HepG2 (cell line): Measurements from ENCODE around the gene CD4. TPM values are rescaled to one million over a fixed set of nuclear protein-coding genes. Genes with fewer than 3 reads are reported as not detected.
A peak's percentile ranks its signal among the peaks of the same experiment; 100 is the strongest.

Source experiments
- ARID2 ChIP-seq: sonication (generic); formaldehyde crosslinking; IDR thresholded peaks from 2 replicates; pipeline ENCODE4 v1.8.1; 2022; ENCODE audit warnings: mild to moderate bottlenecking, missing genetic modification reagents, borderline replicate concordance
- ARID5B ChIP-seq: IDR thresholded peaks from 2 replicates; pipeline ENCODE4 v1.4.0; 2020; ENCODE audit warnings: mild to moderate bottlenecking, missing genetic modification reagents
- ATF1 ChIP-seq: IDR thresholded peaks from 2 replicates; pipeline ENCODE4 v1.6.1; 2016; ENCODE audit warnings: mild to moderate bottlenecking, control low read depth
- CBX1 ChIP-seq: IDR thresholded peaks from one replicate; pipeline ENCODE4 v1.6.1; 2016; ENCODE audit warnings: antibody characterized with exemption, low read depth
- CCAR2 ChIP-seq: fragments of 200-400 bp; formaldehyde crosslinking; optimal IDR thresholded peaks from 2 replicates; pipeline ENCODE3; 2018; ENCODE audit warnings: low read depth, mild to moderate bottlenecking, low read length, moderate library complexity
- ELF1 ChIP-seq: sonication (generic); formaldehyde crosslinking; IDR thresholded peaks from 2 replicates; pipeline ENCODE4 v1.4.0; 2020; ENCODE audit warnings: missing genetic modification reagents
- FOXA1 ChIP-seq, 2 experiments: fragments of 450-650 bp in 1 of 2; sonication (generic) in 1 of 2; formaldehyde crosslinking in 1 of 2; IDR thresholded peaks; 2 replicates each; pipeline versions ENCODE4 v1.4.0 to v1.6.1; 2016 to 2020; ENCODE audit warnings: missing genetic modification reagents in 1 of 2
- HNRNPL ChIP-seq: fragments of 200-400 bp; formaldehyde crosslinking; IDR thresholded peaks from 2 replicates; pipeline ENCODE4 v1.6.1; 2017; ENCODE audit warnings: mild to moderate bottlenecking, low read depth, low read length
- MLXIP ChIP-seq: sonication (generic); formaldehyde crosslinking; IDR thresholded peaks from 2 replicates; pipeline ENCODE4 v1.9.0; 2021; ENCODE audit warnings: missing genetic modification reagents, borderline replicate concordance
- NFE2L1 ChIP-seq: sonication (generic); formaldehyde crosslinking; IDR thresholded peaks from 2 replicates; pipeline ENCODE4 v1.4.0; 2020; ENCODE audit warnings: missing genetic modification reagents, mild to moderate bottlenecking, borderline replicate concordance
- NFIB ChIP-seq: sonication (generic); formaldehyde crosslinking; IDR thresholded peaks from 2 replicates; pipeline ENCODE4 v1.9.0; 2021; ENCODE audit warnings: missing genetic modification reagents, mild to moderate bottlenecking, borderline replicate concordance
- NKX3-1 ChIP-seq: sonication (generic); formaldehyde crosslinking; IDR thresholded peaks from 2 replicates; pipeline ENCODE4 v1.5.0; 2020; ENCODE audit warnings: missing genetic modification reagents
- NR2F1 ChIP-seq, 2 experiments: fragments of 450-650 bp in 1 of 2; formaldehyde crosslinking in 1 of 2; IDR thresholded peaks; 2 replicates each; pipeline versions ENCODE4 v1.5.0 to v1.6.1; 2016 to 2020; ENCODE audit warnings: mild to moderate bottlenecking in 1 of 2, missing compliant biosample characterization in 1 of 2, missing genetic modification reagents in 1 of 2, moderate library complexity in 1 of 2
- PAF1 ChIP-seq: IDR thresholded peaks from 2 replicates; pipeline ENCODE4 v1.6.1; 2016; ENCODE audit warnings: missing genetic modification reagents, missing compliant biosample characterization
- RARA ChIP-seq: IDR thresholded peaks from 2 replicates; pipeline ENCODE4 v1.6.1; 2016; ENCODE audit warnings: missing genetic modification reagents, missing compliant biosample characterization
- RFXAP ChIP-seq: sonication (generic); formaldehyde crosslinking; IDR thresholded peaks from 2 replicates; pipeline ENCODE4 v1.4.0; 2020; ENCODE audit warnings: missing genetic modification reagents, borderline replicate concordance
- SIN3B ChIP-seq: fragments of 150-350 bp; IDR thresholded peaks from 2 replicates; pipeline ENCODE4 v1.6.1; 2014; ENCODE audit warnings: low read length
- SKI ChIP-seq: fragments of 450-650 bp; IDR thresholded peaks from one replicate; pipeline ENCODE4 v1.6.1; 2018; ENCODE audit warnings: mild to moderate bottlenecking; ENCODE audit not compliant: partially characterized antibody
- TEAD2 ChIP-seq: sonication (generic); formaldehyde crosslinking; IDR thresholded peaks from 2 replicates; pipeline ENCODE4 v1.9.0; 2021; ENCODE audit warnings: missing genetic modification reagents
- U2AF1 ChIP-seq: fragments of 200-400 bp; formaldehyde crosslinking; optimal IDR thresholded peaks from 2 replicates; pipeline ENCODE3; 2017; ENCODE audit warnings: mild to moderate bottlenecking, low read depth, low read length
- ZNF34 ChIP-seq: sonication (generic); formaldehyde crosslinking; IDR thresholded peaks from 2 replicates; pipeline ENCODE4 v1.4.0; 2020; ENCODE audit warnings: mild to moderate bottlenecking, missing genetic modification reagents, borderline replicate concordance
- ZNF652 ChIP-seq: IDR thresholded peaks from 2 replicates; pipeline ENCODE4 v1.6.1; 2016; ENCODE audit warnings: low read depth, borderline replicate concordance
- polyA plus RNA-seq, 8 experiments: library from polyadenylated mRNA; depleted of rRNA in 3 of 8; stranded (reverse) in 7 of 8; unstranded in 1 of 8; fragments of >200 nt; fragmentation: Illumina TruSeq in 4 of 8; extraction: Trizol in 4 of 8; gene quantifications; 2 replicates each; pipeline versions ENCODE4 v1.2.1 to v1.2.3, GENCODE V29; 2011 to 2016; ENCODE audit warnings: low read depth in 4 of 8, missing spikeins in 1 of 8, mixed read lengths in 1 of 8; ENCODE audit not compliant: insufficient read depth in 1 of 8
- total RNA-seq, 5 experiments: library from RNA; depleted of rRNA; stranded (reverse); fragments of >200 nt; fragmentation: Illumina TruSeq; extraction: Trizol; gene quantifications; 2 replicates each; pipeline ENCODE4 v1.2.3, GENCODE V29; 2016; ENCODE audit warnings: low read depth in 1 of 5

CD4 gene
- total and polyA plus RNA-seq, 2 of the 13 experiments (the other 11 are each of a cell fraction or from before 2014, with no cell fraction given) = 0.07 to 0.95 TPM

- TF ChIP-seq HNRNPL (0 out of 2 replicates have a peak, but pooled peaks have one; percentile 13), ELF1 (CRISPR knock-in tag) (no peak), ARID5B (CRISPR knock-in tag) (0 out of 2 replicates have a peak, but pooled peaks have one; percentile 2), U2AF1 (no peak), NFE2L1 (no peak), ZNF34 (CRISPR knock-in tag) (no peak), TEAD2 (no peak), RFXAP (CRISPR knock-in tag) (no peak), ARID2 (CRISPR knock-in tag) (no peak), MLXIP (no peak), CCAR2 (no peak), NKX3-1 (no peak), RARA (CRISPR knock-in tag) (0 out of 2 replicates have a peak, but pooled peaks have one; percentile 30), CBX1 (no peak), ZNF652 (CRISPR knock-in tag) (no peak), NFIB (CRISPR knock-in tag) (no peak), PAF1 (no peak), FOXA1 (IDR thresholded peaks at IDR 0.05) (no peak), FOXA1 (CRISPR knock-in tag; IDR thresholded peaks at IDR 0.05) (no peak), NR2F1 (CRISPR knock-in tag; IDR thresholded peaks at IDR 0.05) (peak; percentile 7 to 62; a peak in 2 of 4 replicates), SIN3B (peak; percentile 48; the same call in 1 of the 2 replicates), ATF1 (CRISPR knock-in tag) (no peak), SKI (no peak)
These were observed 35.5 kb upstream of the CD4 start (continued) for GRCh38 chr12:6753772-6754356.
